Fibroblast of lung (primary cell): ENCODE data around the gene MYH9. TPM values are rescaled to one million over a fixed set of nuclear protein-coding genes. Genes with fewer than 3 reads are reported as not detected.

Experiments
- DNase-seq, 2 donors: peaks; one replicate each; pipeline versions ENCODE4 v3.0.0 to v3.0.0-alpha.2; 2010; ENCODE audit warnings: low read depth in 2 of 2
- H2AFZ ChIP-seq: 2 replicates; pipeline ENCODE4 v1.5.1; 2012; ENCODE audit warnings: low read length, control low read depth, inconsistent platforms
- H3K27ac ChIP-seq: 2 replicates; pipeline ENCODE4 v1.5.1; 2011; ENCODE audit warnings: low read length, control low read depth; ENCODE audit not compliant: insufficient read depth
- H3K27me3 ChIP-seq: 2 replicates; pipeline ENCODE4 v1.5.1; 2011; ENCODE audit warnings: mild to moderate bottlenecking, low read length; ENCODE audit not compliant: control insufficient read depth, insufficient read depth
- H3K36me3 ChIP-seq: 2 replicates; pipeline ENCODE4 v1.5.1; 2011; ENCODE audit warnings: low read length; ENCODE audit not compliant: control insufficient read depth, insufficient read depth
- H3K4me1 ChIP-seq: 2 replicates; pipeline ENCODE4 v1.5.1; 2011; ENCODE audit warnings: low read length; ENCODE audit not compliant: control insufficient read depth, insufficient read depth; ENCODE audit errors: extremely low read depth
- H3K4me2 ChIP-seq: 2 replicates; pipeline ENCODE4 v1.5.1; 2011; ENCODE audit warnings: low read length, control low read depth; ENCODE audit not compliant: insufficient read depth; ENCODE audit errors: extremely low read depth
- H3K4me3 ChIP-seq, 4 experiments: fragments of 200-600 bp in 1 of 4; sonication (generic) in 1 of 4; replicated peaks in 1 of 4; 2 replicates each; pipeline ENCODE4 v1.5.1; 2011 to 2016; ENCODE audit warnings: low read length in 4 of 4, low read depth in 3 of 4, mild to moderate bottlenecking in 3 of 4, control low read depth in 2 of 4, inconsistent platforms in 1 of 4, mixed read lengths in 1 of 4; ENCODE audit not compliant: insufficient read depth in 1 of 4; ENCODE audit errors: control extremely low read depth in 1 of 4
- H3K79me2 ChIP-seq: 2 replicates; pipeline ENCODE4 v1.5.1; 2012; ENCODE audit warnings: mild to moderate bottlenecking, low read length, inconsistent platforms; ENCODE audit not compliant: control insufficient read depth, insufficient read depth
- H3K9ac ChIP-seq: 2 replicates; pipeline ENCODE4 v1.5.1; 2011; ENCODE audit warnings: mild to moderate bottlenecking, low read length, control low read depth; ENCODE audit not compliant: insufficient read depth
- H3K9me3 ChIP-seq: 2 replicates; pipeline ENCODE4 v1.5.1; 2012; ENCODE audit warnings: low read depth, low read length; ENCODE audit not compliant: control insufficient read depth, insufficient read depth
- H4K20me1 ChIP-seq: 2 replicates; pipeline ENCODE4 v1.5.1; 2011; ENCODE audit warnings: low read length; ENCODE audit not compliant: control insufficient read depth, insufficient read depth; ENCODE audit errors: extremely low read depth
- EZH2 ChIP-seq: IDR thresholded peaks from 2 replicates; pipeline ENCODE4 v1.5.1; 2012; ENCODE audit warnings: low read length, control low read depth, mild to moderate bottlenecking; ENCODE audit errors: missing control alignments
- polyA plus RNA-seq, 2 donors: library from polyadenylated mRNA; depleted of rRNA in 1 of 2; stranded (reverse) in 1 of 2; unstranded in 1 of 2; fragments of >200 nt; gene quantifications; 2 replicates each; pipeline ENCODE4 v1.2.1, GENCODE V29; 2011 to 2012; ENCODE audit warnings: missing spikeins in 1 of 2
- total RNA-seq: library from RNA; depleted of rRNA; stranded (reverse); fragments of >200 nt; gene quantifications from 2 replicates; pipeline ENCODE4 v1.2.1, GENCODE V29; 2014
- TF ChIP-seq, protein P1 (sequence below), 2 donors: IDR thresholded peaks in 1 of 2; conservative IDR thresholded peaks in 1 of 2; 1 replicate in 1 of 2; 2 replicates in 1 of 2; pipeline ENCODE4 v1.5.1; 2011 to 2012; ENCODE audit warnings: low read length in 2 of 2, control low read depth in 1 of 2, inconsistent platforms in 1 of 2, low read depth in 1 of 2, mild to moderate bottlenecking in 1 of 2

MYH9 gene
- total and polyA plus RNA-seq, 2 donors (not counting 1 experiment from before 2014, with no cell fraction given), result 677 to 796 TPM

GRCh38 chr22:36320553-36320952, 67.2 kb downstream of the MYH9 start:
- H3K36me3 ChIP-seq, result peaks cover 74% of the 10 kb centered on the region
- no peak for DNase-seq
- H3K9me3 ChIP-seq, result no peaks in the 10 kb centered on the region
- no peak overlapping the region for H2AFZ ChIP-seq
- H3K27me3 ChIP-seq, result no peaks in the 10 kb centered on the region
- peaks cover 30% of the 10 kb centered on the region for H3K4me1 ChIP-seq
- no peak overlapping the region for H3K9ac ChIP-seq
- H4K20me1 ChIP-seq, result no peaks in the 10 kb centered on the region
- no peak overlapping the region for H3K4me3 ChIP-seq
- H3K27ac ChIP-seq, result peak overlapping the region; percentile 2
- H3K4me2 ChIP-seq, result no peak overlapping the region
- H3K79me2 ChIP-seq, result peaks cover 87% of the 10 kb centered on the region
- TF ChIP-seq, protein P1, sequence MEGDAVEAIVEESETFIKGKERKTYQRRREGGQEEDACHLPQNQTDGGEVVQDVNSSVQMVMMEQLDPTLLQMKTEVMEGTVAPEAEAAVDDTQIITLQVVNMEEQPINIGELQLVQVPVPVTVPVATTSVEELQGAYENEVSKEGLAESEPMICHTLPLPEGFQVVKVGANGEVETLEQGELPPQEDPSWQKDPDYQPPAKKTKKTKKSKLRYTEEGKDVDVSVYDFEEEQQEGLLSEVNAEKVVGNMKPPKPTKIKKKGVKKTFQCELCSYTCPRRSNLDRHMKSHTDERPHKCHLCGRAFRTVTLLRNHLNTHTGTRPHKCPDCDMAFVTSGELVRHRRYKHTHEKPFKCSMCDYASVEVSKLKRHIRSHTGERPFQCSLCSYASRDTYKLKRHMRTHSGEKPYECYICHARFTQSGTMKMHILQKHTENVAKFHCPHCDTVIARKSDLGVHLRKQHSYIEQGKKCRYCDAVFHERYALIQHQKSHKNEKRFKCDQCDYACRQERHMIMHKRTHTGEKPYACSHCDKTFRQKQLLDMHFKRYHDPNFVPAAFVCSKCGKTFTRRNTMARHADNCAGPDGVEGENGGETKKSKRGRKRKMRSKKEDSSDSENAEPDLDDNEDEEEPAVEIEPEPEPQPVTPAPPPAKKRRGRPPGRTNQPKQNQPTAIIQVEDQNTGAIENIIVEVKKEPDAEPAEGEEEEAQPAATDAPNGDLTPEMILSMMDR (conservative IDR thresholded peaks at IDR 0.05 in 1 of 2, IDR thresholded peaks at IDR 0.05 in 1 of 2; ENCODE audit: low read depth in 1 of 2, low read length in 2 of 2), result no peak
- TF ChIP-seq EZH2, result no peak

DNA sequence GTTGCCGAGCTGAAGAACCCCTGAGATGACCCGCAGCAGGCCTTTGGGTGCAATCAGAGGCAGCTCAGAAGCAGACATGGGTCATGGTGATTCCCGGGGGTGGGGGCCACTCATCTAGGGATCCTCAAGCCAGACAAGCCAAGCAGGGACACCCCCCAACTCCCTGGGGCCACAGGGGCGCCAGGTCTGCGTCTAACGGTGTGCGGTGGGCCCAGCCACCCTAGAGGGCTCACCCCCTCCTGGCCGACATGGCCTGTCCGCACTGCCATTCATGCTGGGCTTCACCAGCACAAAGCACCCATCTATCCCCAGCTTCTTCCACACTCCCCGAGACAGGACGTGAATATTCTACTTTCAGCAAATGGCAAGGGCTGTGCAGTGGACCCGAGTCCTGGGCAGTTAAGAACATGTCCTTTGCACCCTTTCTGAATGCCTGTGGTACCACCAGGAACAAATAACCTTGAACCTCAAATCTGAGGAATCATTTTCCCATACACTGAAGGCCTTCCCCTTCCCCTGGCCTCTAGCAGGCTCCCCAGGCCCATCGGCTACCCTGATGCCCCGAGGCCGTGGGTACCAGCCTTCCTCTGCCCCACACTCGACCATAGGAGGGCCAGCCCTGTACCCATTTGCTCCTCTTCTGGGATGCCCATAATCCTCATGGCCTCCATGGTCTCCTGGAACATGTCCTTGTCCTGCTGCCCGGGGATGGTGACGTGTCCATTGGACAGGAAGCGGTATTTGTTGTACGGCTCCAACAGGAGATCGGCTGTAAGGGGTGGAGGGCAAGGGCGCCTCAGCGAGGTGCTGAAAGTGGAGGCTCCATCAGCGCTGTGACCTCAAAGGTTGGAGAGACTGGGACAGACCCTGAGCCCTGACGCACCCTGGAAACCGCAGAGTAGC, 67.9 kb downstream of the MYH9 start:
- TF ChIP-seq EZH2, result no peak
- TF ChIP-seq, protein P1 (conservative IDR thresholded peaks at IDR 0.05 in 1 of 2, IDR thresholded peaks at IDR 0.05 in 1 of 2; ENCODE audit: low read depth in 1 of 2, low read length in 2 of 2), result no peak
- H3K4me1 ChIP-seq, result peaks cover 25% of the 10 kb centered on the region
- no peak overlapping the region for H3K9ac ChIP-seq
- peaks cover 86% of the 10 kb centered on the region for H3K79me2 ChIP-seq
- no peaks in the 10 kb centered on the region for H4K20me1 ChIP-seq
- no peak overlapping the region for H2AFZ ChIP-seq
- H3K9me3 ChIP-seq, result no peaks in the 10 kb centered on the region
- H3K36me3 ChIP-seq, result peaks cover 72% of the 10 kb centered on the region
- H3K4me3 ChIP-seq, result no peak overlapping the region
- H3K4me2 ChIP-seq, result no peak overlapping the region
- DNase-seq, result no peak
- no peaks in the 10 kb centered on the region for H3K27me3 ChIP-seq
- peak overlapping the region; percentile 16 for H3K27ac ChIP-seq

DNA sequence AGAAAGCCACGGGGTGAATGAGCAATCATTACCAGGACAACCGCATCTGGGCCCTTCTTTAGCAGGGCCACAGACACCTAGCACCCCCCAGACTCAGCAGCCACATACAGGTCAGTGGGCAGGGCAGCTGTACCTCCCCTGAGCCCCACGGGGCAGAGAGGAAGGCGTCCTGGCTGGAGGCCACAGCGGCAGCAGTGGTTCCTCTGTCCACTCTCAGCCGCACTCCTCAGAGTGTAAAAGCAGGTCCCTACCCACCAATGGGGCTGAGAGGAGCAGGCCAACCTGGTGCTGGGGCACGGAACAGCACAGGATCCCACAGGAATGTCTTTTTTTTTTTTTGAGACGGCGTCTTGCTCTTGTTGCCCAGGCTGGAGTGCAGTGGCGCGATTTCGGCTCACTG, 69.3 kb downstream of the MYH9 start:
- no peak overlapping the region for H3K27ac ChIP-seq

More for the DNA sequence above, 69.3 kb downstream of the MYH9 start:
- H3K4me1 ChIP-seq, result peaks cover 10% of the 10 kb centered on the region
- no peak overlapping the region for H2AFZ ChIP-seq
- H3K36me3 ChIP-seq, result peaks cover 72% of the 10 kb centered on the region
- no peaks in the 10 kb centered on the region for H3K9me3 ChIP-seq
- no peak overlapping the region for H3K9ac ChIP-seq
- H3K79me2 ChIP-seq, result peaks cover 85% of the 10 kb centered on the region
- no peaks in the 10 kb centered on the region for H4K20me1 ChIP-seq
- no peak for TF ChIP-seq EZH2
- TF ChIP-seq, protein P1 (conservative IDR thresholded peaks at IDR 0.05 in 1 of 2, IDR thresholded peaks at IDR 0.05 in 1 of 2; ENCODE audit: low read depth in 1 of 2, low read length in 2 of 2), result no peak
- no peak overlapping the region for H3K4me2 ChIP-seq
- H3K27me3 ChIP-seq, result no peaks in the 10 kb centered on the region
- no peak overlapping the region for H3K4me3 ChIP-seq
- DNase-seq, result no peak
